ENCODE results near the gene C1QTNF9B. TPM values are rescaled to one million over a fixed set of nuclear protein-coding genes. Genes with fewer than 3 reads are reported as not detected.

Gene C1QTNF9B
- total and polyA plus RNA-seq, 2 experiments from 2014 or later: 0.27 to 0.28 TPM

DNA sequence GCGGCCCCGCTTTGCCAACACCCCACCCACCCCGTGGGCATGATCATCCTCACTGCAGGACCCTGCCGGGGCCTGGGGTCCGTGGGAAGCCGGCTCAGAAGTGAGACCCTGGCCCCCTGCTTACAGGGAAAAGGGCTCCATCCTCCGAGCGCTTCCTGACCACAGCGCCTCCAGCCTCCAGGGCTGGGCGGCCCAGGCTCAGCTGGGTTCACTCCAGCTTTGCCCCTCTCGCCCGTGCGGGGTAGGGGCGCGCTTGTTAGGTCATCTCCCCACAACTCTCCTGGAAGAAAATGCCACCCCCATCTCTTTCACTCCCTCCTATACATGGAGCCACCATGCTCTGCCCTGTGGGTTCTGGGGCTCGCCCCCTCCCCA lies 6.6 kb upstream of the C1QTNF9B start:
- H3K4me3 Mint-ChIP-seq: peak overlapping the region; percentile 76
- H3K27ac Mint-ChIP-seq: no peak overlapping the region
- H3F3A ChIP-seq (replicated peaks; ENCODE audit: low read depth): no peaks in the 10 kb centered on the region
- no peaks in the 10 kb centered on the region for H3K9me2 ChIP-seq (ENCODE audit: insufficient read depth)
- peaks cover 15% of the 10 kb centered on the region; the same call in 1 of the 2 replicates for H3K4me1 ChIP-seq (ENCODE audit: insufficient read depth)
- H3K27me3 ChIP-seq (ENCODE audit: insufficient read depth): peaks cover 35% of the 10 kb centered on the region
- H3K4me3 ChIP-seq: peak overlapping the region; percentile 81
- H3K36me3 ChIP-seq (ENCODE audit: insufficient read depth): no peaks in the 10 kb centered on the region
- peak overlapping the region; percentile 92 for H2AFZ ChIP-seq
- DNase-seq (ENCODE audit: low spot score): peak; percentile 64
- ATAC-seq: peak; percentile 88
- peak overlapping the region; percentile 92 for H3K4me2 ChIP-seq
- H3K4me1 Mint-ChIP-seq: peaks cover 21% of the 10 kb centered on the region
- H3K9me3 Mint-ChIP-seq: no peaks in the 10 kb centered on the region
- no peaks in the 10 kb centered on the region for H3K36me3 Mint-ChIP-seq (ENCODE audit: low read depth)
- H3K27ac ChIP-seq (ENCODE audit: low read depth): no peak overlapping the region
- TF ChIP-seq, protein P1, sequence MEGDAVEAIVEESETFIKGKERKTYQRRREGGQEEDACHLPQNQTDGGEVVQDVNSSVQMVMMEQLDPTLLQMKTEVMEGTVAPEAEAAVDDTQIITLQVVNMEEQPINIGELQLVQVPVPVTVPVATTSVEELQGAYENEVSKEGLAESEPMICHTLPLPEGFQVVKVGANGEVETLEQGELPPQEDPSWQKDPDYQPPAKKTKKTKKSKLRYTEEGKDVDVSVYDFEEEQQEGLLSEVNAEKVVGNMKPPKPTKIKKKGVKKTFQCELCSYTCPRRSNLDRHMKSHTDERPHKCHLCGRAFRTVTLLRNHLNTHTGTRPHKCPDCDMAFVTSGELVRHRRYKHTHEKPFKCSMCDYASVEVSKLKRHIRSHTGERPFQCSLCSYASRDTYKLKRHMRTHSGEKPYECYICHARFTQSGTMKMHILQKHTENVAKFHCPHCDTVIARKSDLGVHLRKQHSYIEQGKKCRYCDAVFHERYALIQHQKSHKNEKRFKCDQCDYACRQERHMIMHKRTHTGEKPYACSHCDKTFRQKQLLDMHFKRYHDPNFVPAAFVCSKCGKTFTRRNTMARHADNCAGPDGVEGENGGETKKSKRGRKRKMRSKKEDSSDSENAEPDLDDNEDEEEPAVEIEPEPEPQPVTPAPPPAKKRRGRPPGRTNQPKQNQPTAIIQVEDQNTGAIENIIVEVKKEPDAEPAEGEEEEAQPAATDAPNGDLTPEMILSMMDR (conservative IDR thresholded peaks at IDR 0.05; ENCODE audit: low read depth in 2 of 2): no peak
- TF ChIP-seq ZNF114 (CRISPR knock-in tag; IDR thresholded peaks at IDR 0.05): no peak
- TF ChIP-seq, protein P2, sequence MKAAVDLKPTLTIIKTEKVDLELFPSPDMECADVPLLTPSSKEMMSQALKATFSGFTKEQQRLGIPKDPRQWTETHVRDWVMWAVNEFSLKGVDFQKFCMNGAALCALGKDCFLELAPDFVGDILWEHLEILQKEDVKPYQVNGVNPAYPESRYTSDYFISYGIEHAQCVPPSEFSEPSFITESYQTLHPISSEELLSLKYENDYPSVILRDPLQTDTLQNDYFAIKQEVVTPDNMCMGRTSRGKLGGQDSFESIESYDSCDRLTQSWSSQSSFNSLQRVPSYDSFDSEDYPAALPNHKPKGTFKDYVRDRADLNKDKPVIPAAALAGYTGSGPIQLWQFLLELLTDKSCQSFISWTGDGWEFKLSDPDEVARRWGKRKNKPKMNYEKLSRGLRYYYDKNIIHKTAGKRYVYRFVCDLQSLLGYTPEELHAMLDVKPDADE (IDR thresholded peaks at IDR 0.05): no peak
- no peak for TF ChIP-seq ZNF331 (CRISPR knock-in tag; IDR thresholded peaks at IDR 0.05; ENCODE audit: low read depth)
- TF ChIP-seq CREB1 (CRISPR knock-in tag; IDR thresholded peaks at IDR 0.05; ENCODE audit: low read depth): no peak
- no peak for TF ChIP-seq NANOG (IDR thresholded peaks at IDR 0.05; ENCODE audit: borderline replicate concordance)
- no peak for TF ChIP-seq EZH2 (IDR thresholded peaks at IDR 0.05; ENCODE audit: low read depth, unreplicated experiment)
- TF ChIP-seq POLR2AphosphoS5 (IDR thresholded peaks at IDR 0.05; ENCODE audit: low read depth): no peak
- TF ChIP-seq STAT1 (IDR thresholded peaks at IDR 0.05; ENCODE audit: unreplicated experiment): no peak
- TF ChIP-seq, protein P3, sequence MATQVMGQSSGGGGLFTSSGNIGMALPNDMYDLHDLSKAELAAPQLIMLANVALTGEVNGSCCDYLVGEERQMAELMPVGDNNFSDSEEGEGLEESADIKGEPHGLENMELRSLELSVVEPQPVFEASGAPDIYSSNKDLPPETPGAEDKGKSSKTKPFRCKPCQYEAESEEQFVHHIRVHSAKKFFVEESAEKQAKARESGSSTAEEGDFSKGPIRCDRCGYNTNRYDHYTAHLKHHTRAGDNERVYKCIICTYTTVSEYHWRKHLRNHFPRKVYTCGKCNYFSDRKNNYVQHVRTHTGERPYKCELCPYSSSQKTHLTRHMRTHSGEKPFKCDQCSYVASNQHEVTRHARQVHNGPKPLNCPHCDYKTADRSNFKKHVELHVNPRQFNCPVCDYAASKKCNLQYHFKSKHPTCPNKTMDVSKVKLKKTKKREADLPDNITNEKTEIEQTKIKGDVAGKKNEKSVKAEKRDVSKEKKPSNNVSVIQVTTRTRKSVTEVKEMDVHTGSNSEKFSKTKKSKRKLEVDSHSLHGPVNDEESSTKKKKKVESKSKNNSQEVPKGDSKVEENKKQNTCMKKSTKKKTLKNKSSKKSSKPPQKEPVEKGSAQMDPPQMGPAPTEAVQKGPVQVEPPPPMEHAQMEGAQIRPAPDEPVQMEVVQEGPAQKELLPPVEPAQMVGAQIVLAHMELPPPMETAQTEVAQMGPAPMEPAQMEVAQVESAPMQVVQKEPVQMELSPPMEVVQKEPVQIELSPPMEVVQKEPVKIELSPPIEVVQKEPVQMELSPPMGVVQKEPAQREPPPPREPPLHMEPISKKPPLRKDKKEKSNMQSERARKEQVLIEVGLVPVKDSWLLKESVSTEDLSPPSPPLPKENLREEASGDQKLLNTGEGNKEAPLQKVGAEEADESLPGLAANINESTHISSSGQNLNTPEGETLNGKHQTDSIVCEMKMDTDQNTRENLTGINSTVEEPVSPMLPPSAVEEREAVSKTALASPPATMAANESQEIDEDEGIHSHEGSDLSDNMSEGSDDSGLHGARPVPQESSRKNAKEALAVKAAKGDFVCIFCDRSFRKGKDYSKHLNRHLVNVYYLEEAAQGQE (IDR thresholded peaks at IDR 0.05; ENCODE audit: unreplicated experiment): no peak
- TF ChIP-seq, protein P4, sequence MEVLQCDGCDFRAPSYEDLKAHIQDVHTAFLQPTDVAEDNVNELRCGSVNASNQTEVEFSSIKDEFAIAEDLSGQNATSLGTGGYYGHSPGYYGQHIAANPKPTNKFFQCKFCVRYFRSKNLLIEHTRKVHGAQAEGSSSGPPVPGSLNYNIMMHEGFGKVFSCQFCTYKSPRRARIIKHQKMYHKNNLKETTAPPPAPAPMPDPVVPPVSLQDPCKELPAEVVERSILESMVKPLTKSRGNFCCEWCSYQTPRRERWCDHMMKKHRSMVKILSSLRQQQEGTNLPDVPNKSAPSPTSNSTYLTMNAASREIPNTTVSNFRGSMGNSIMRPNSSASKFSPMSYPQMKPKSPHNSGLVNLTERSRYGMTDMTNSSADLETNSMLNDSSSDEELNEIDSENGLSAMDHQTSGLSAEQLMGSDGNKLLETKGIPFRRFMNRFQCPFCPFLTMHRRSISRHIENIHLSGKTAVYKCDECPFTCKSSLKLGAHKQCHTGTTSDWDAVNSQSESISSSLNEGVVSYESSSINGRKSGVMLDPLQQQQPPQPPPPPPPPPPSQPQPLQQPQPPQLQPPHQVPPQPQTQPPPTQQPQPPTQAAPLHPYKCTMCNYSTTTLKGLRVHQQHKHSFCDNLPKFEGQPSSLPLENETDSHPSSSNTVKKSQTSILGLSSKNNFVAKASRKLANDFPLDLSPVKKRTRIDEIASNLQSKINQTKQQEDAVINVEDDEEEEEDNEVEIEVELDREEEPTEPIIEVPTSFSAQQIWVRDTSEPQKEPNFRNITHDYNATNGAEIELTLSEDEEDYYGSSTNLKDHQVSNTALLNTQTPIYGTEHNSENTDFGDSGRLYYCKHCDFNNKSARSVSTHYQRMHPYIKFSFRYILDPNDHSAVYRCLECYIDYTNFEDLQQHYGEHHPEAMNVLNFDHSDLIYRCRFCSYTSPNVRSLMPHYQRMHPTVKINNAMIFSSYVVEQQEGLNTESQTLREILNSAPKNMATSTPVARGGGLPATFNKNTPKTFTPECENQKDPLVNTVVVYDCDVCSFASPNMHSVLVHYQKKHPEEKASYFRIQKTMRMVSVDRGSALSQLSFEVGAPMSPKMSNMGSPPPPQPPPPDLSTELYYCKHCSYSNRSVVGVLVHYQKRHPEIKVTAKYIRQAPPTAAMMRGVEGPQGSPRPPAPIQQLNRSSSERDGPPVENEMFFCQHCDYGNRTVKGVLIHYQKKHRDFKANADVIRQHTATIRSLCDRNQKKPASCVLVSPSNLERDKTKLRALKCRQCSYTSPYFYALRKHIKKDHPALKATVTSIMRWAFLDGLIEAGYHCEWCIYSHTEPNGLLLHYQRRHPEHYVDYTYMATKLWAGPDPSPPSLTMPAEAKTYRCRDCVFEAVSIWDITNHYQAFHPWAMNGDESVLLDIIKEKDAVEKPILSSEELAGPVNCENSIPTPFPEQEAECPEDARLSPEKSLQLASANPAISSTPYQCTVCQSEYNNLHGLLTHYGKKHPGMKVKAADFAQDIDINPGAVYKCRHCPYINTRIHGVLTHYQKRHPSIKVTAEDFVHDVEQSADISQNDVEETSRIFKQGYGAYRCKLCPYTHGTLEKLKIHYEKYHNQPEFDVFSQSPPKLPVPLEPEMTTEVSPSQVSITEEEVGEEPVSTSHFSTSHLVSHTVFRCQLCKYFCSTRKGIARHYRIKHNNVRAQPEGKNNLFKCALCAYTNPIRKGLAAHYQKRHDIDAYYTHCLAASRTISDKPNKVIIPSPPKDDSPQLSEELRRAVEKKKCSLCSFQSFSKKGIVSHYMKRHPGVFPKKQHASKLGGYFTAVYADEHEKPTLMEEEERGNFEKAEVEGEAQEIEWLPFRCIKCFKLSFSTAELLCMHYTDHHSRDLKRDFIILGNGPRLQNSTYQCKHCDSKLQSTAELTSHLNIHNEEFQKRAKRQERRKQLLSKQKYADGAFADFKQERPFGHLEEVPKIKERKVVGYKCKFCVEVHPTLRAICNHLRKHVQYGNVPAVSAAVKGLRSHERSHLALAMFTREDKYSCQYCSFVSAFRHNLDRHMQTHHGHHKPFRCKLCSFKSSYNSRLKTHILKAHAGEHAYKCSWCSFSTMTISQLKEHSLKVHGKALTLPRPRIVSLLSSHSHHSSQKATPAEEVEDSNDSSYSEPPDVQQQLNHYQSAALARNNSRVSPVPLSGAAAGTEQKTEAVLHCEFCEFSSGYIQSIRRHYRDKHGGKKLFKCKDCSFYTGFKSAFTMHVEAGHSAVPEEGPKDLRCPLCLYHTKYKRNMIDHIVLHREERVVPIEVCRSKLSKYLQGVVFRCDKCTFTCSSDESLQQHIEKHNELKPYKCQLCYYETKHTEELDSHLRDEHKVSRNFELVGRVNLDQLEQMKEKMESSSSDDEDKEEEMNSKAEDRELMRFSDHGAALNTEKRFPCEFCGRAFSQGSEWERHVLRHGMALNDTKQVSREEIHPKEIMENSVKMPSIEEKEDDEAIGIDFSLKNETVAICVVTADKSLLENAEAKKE (CRISPR knock-in tag; IDR thresholded peaks at IDR 0.05): no peak
- no peak for TF ChIP-seq JUNB (IDR thresholded peaks at IDR 0.05; ENCODE audit: unreplicated experiment)
- TF ChIP-seq EZH2phosphoT487 (IDR thresholded peaks at IDR 0.05; ENCODE audit: unreplicated experiment): no peak
- peaks cover 8% of the 10 kb centered on the region for H3K27me3 Mint-ChIP-seq (ENCODE audit: insufficient read depth, low read depth, poor library complexity)
- H4K20me1 ChIP-seq (replicated peaks; ENCODE audit: insufficient read depth): no peaks in the 10 kb centered on the region
- H3K79me2 ChIP-seq (replicated peaks; ENCODE audit: insufficient read depth): no peaks in the 10 kb centered on the region

Measured in GM23338 (cell line).